Ascending aorta (tissue), 2 donors: ENCODE results near the gene MARCHF6. TPM values are rescaled to one million over a fixed set of nuclear protein-coding genes. Genes with fewer than 3 reads are reported as not detected.
"Not testable (repeated sequence)": the region's sequence is repeated elsewhere in the genome, so short reads cannot be mapped to it uniquely, and the experiment has no call there.

Source experiments
- DNase-seq, 2 donors: peaks; one replicate each; pipeline ENCODE4 v3.0.0-alpha.2; 2019; ENCODE audit warnings: low spot score in 2 of 2
- H3K27ac ChIP-seq, 2 donors: fragments of 200-600 bp; sonication (generic); one replicate each; pipeline ENCODE4 v1.5.1; 2016 to 2017; ENCODE audit warnings: mild to moderate bottlenecking in 1 of 2
- H3K27me3 ChIP-seq: fragments of 200-600 bp; sonication (generic); one replicate; pipeline ENCODE4 v1.5.1; 2017
- H3K36me3 ChIP-seq, 2 donors: fragments of 200-600 bp; sonication (generic); one replicate each; pipeline ENCODE4 v1.5.1; 2016
- H3K4me1 ChIP-seq, 2 donors: fragments of 200-600 bp; sonication (generic); one replicate each; pipeline ENCODE4 v1.5.1; 2016 to 2017; ENCODE audit warnings: mild to moderate bottlenecking in 1 of 2
- H3K4me3 ChIP-seq, 2 donors: fragments of 200-600 bp; sonication (generic); one replicate each; pipeline ENCODE4 v1.5.1; 2016 to 2017; ENCODE audit warnings: mild to moderate bottlenecking in 1 of 2
- H3K9me3 ChIP-seq, 2 donors: fragments of 200-600 bp; sonication (generic); one replicate each; pipeline ENCODE4 v1.5.1; 2016
- intact Hi-C: fragments of 100-400 bp; cut with DNase I; formaldehyde crosslinking; loops from one replicate; pipeline ENCODE4 v1.15.1; 2023
- total RNA-seq: library from RNA; depleted of rRNA; stranded (reverse); fragments of >200 nt; gene quantifications from one replicate; pipeline ENCODE4 v1.1.0, GENCODE V29; 2016
- TF ChIP-seq, protein P1 (sequence below), 3 experiments: fragments of 200-600 bp in 2 of 3; fragments of 450-650 bp in 1 of 3; sonication (generic) in 2 of 3; IDR thresholded peaks; one replicate each; pipeline ENCODE4 v1.5.1; 2016 to 2019; ENCODE audit warnings: antibody characterized with exemption in 3 of 3, mild to moderate bottlenecking in 1 of 3, moderate library complexity in 1 of 3

Gene MARCHF6
- total RNA-seq, 1 donor from 2014 or later, result 47.0 TPM

DNA sequence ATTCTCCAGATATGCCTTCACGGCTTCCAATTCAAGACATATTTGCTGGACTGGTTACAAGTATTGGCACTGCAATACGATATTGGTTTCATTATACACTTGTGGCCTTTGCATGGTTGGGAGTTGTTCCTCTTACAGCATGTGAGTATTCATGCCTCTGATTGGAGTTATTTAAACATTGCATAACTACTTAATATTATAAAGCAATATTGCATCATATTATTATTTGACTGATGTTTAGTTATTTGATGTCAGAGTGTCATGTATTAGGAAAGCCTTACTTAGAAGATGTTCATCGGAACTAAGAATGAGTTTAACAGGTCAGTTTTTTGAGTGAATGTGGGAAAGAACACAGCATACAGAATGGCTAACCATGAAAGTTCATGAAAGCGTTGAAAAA, 28.3 kb downstream of the MARCHF6 start:
- no peak for DNase-seq
- H3K4me1 ChIP-seq, result peaks cover 0 to 16% of the 10 kb centered on the region in 2 donors
- TF ChIP-seq, protein P1, sequence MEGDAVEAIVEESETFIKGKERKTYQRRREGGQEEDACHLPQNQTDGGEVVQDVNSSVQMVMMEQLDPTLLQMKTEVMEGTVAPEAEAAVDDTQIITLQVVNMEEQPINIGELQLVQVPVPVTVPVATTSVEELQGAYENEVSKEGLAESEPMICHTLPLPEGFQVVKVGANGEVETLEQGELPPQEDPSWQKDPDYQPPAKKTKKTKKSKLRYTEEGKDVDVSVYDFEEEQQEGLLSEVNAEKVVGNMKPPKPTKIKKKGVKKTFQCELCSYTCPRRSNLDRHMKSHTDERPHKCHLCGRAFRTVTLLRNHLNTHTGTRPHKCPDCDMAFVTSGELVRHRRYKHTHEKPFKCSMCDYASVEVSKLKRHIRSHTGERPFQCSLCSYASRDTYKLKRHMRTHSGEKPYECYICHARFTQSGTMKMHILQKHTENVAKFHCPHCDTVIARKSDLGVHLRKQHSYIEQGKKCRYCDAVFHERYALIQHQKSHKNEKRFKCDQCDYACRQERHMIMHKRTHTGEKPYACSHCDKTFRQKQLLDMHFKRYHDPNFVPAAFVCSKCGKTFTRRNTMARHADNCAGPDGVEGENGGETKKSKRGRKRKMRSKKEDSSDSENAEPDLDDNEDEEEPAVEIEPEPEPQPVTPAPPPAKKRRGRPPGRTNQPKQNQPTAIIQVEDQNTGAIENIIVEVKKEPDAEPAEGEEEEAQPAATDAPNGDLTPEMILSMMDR (IDR thresholded peaks at IDR 0.05), result no peak
- no peak overlapping the region for H3K27ac ChIP-seq
- H3K27me3 ChIP-seq, result no peaks in the 10 kb centered on the region
- peaks cover under 1 to 22% of the 10 kb centered on the region in 2 donors for H3K36me3 ChIP-seq
- intact Hi-C loops, result no loop called here
- no peak overlapping the region for H3K4me3 ChIP-seq
- no peaks in the 10 kb centered on the region for H3K9me3 ChIP-seq

DNA sequence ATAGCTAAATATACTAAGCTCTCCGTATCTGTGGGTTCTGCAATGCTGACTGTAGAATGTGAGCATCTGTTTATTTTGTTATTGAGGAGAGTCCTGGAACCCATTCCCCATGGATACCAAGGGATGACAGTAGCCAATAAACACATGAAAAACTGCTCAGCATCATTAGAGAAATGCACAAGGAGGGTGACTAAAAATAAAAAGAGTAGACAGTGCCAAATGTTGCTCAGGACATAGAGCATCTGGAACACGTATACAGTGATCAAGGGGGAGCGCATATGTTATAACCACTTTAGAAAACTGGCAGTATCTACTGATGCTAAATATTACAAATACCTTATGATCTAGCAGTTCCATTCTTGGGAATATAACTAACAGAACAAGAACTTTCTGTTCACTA, 31.0 kb downstream of the MARCHF6 start:
- no peak for DNase-seq
- no peak overlapping the region for H3K27ac ChIP-seq
- TF ChIP-seq, protein P1 (IDR thresholded peaks at IDR 0.05), result no peak
- no peak overlapping the region for H3K4me3 ChIP-seq
- intact Hi-C loops, result loop anchor here (1.0 kb wide), 1 partner anchor 39 kb away; no protein-coding TSS in a partner anchor
- H3K36me3 ChIP-seq, result peaks cover 11 to 44% of the 10 kb centered on the region in 2 donors
- no peaks in the 10 kb centered on the region for H3K4me1 ChIP-seq
- H3K9me3 ChIP-seq, result no peaks in the 10 kb centered on the region
- H3K27me3 ChIP-seq, result no peaks in the 10 kb centered on the region

DNA sequence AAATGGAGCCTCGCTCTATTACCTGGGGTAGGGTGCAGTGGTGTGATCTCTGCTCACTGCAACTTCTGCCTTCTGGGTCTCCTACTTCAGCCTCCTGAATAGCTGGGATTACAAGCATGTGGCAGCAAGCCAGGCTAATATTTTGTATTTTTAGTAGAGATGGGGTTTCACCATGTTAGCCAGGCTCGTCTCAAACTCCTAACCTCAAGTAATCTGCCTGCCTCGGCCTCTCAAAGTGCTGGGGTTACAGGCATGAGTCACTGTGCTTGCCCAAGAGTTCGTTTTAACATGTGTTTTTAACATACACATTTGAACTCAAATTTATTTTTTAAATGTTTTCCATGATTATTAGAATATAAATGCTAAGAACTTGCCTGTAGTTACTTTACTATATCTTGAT, 34.2 kb downstream of the MARCHF6 start:
- Histone ChIP-seq H3K27ac (no peak overlapping the region), H3K4me3 (no peak overlapping the region), H3K4me1 (no peaks in the 10 kb centered on the region), H3K9me3 (no peaks in the 10 kb centered on the region), H3K36me3 (peaks cover 31 to 48% of the 10 kb centered on the region in 2 donors), H3K27me3 (no peaks in the 10 kb centered on the region)
- TF ChIP-seq, protein P1 (IDR thresholded peaks at IDR 0.05), result no peak
- intact Hi-C loops, result no loop called here
- no peak for DNase-seq

DNA sequence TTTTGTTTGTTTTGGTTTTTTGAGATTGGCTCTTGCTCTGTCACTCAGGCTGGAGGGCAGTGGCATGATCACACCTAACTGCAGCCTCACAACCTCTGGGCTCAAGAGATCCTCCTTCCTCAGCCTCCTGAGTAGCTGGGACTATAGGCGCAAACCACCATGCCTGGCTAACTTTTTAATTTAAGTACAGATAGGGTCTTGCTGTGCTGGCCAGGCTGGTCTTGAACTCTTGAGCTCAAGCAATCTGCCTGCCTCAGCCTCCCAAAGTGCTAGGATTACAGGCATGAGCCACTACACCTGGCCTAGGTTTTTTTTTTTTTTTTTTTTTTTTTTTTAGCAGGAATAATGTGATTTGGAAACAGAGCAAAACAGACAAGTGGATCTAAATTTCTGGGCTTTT, 37.6 kb downstream of the MARCHF6 start:
- intact Hi-C loops, result no loop called here
- H3K4me1 ChIP-seq, result peaks cover 0 to 3% of the 10 kb centered on the region in 2 donors
- DNase-seq, result no peak
- H3K36me3 ChIP-seq, result peaks cover 51 to 75% of the 10 kb centered on the region in 2 donors
- H3K27me3 ChIP-seq, result no peaks in the 10 kb centered on the region
- no peak overlapping the region for H3K27ac ChIP-seq
- no peak overlapping the region for H3K4me3 ChIP-seq
- TF ChIP-seq, protein P1 (IDR thresholded peaks at IDR 0.05), result no peak
- no peaks in the 10 kb centered on the region for H3K9me3 ChIP-seq

DNA sequence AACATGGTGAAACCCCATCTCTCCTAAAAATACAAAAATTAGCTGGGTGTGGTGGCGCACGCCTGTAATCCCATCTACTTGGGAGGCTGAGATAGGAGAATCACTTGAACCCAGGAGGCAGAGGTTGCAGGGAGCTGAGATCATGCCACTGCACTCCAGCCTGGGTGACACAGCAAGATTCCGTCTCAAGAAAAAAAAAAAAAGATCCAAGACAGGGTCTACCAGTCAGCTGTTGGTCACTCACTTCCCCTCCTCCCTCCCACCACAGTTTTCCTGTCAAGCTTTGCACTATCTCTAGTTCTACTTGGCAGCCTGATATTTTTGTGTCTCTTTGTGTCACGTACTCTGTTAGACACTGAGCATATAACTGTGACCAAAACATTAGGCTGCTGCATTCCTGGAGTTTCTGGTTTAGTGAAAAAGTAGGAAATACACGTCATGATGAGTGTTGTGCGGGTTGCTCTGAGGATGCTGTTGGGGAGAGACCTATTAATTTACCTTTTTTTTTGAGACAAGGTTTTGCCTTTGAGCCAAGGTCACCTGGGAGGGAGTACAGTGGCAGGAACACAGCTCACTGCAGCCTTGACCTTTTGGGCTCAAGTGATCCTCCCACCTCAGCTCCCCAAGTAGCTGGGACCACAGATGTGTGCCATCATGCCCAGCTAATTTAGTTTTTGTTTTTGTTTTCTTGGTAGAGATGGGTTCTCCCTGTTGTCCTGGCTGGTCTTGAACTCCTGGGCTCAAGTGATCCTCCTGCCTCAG, 39.3 kb downstream of the MARCHF6 start:
- H3K4me1 ChIP-seq, DNase-seq, H3K4me3 ChIP-seq, intact Hi-C loops, H3K27me3 ChIP-seq, H3K9me3 ChIP-seq: not testable (repeated sequence)
- peaks cover 44 to 70% of the 10 kb centered on the region in 2 donors for H3K36me3 ChIP-seq
- H3K27ac ChIP-seq, result peak overlapping the region; percentile 32 to 38

DNA sequence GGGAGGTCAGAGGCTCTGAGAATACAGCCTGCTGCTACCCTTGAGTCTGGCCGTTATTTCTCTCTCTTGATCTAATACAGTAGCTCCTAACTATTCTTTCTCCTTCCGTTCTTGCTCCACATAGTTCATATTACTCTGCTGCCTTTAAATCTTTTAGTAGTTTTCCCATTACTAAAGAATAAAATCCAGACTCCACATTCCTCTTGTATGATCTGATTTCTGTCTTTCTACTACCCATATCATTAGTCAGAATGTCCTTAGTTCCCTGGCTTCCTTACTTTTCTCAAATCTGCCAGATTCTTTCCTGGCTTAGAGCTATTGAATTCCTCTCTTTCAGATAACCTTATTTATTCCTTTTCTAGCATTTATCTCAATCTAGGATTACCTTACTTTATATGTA, 40.0 kb downstream of the MARCHF6 start:
- Histone ChIP-seq H3K9me3 (no peaks in the 10 kb centered on the region), H3K27ac (peak overlapping the region; percentile 32 to 38), H3K36me3 (peaks cover 40 to 63% of the 10 kb centered on the region in 2 donors), H3K27me3 (no peaks in the 10 kb centered on the region), H3K4me1 (peaks cover 0 to 3% of the 10 kb centered on the region in 2 donors), H3K4me3 (no peak overlapping the region)
- no peak for DNase-seq
- intact Hi-C loops, result no loop called here
- TF ChIP-seq, protein P1 (IDR thresholded peaks at IDR 0.05), result no peak
